ENCODE data around the gene SNORC. TPM values are rescaled to one million over a fixed set of nuclear protein-coding genes. Genes with fewer than 3 reads are reported as not detected.

Gene SNORC
- polyA plus RNA-seq, 1 donor, result 6.9 TPM

GRCh38 chr2:232882505-232883115 lies 12.5 kb downstream of the SNORC start:
- Histone ChIP-seq H3K4me3 (ENCODE audit: low read length) (no peak overlapping the region), H3K27me3 (ENCODE audit: control insufficient read depth, insufficient read depth, low read length) (no peaks in the 10 kb centered on the region), H3K27ac (ENCODE audit: low read length) (no peak overlapping the region), H3K4me1 (ENCODE audit: control insufficient read depth, insufficient read depth, low read length) (peaks cover 1% of the 10 kb centered on the region), H3K9me3 (ENCODE audit: control insufficient read depth, low read depth, low read length) (no peaks in the 10 kb centered on the region), H3K36me3 (ENCODE audit: control insufficient read depth, insufficient read depth, low read length) (peaks cover 3% of the 10 kb centered on the region)
- WGBS (ENCODE audit: insufficient coverage, low lambda C conversion rate), result no CpG with 5 or more reads among the region's 20 CpGs
- no peak for DNase-seq

- H3K4me3 ChIP-seq (ENCODE audit: low read length), result no peak overlapping the region
- peaks cover 3% of the 10 kb centered on the region for H3K36me3 ChIP-seq (ENCODE audit: control insufficient read depth, insufficient read depth, low read length)
- H3K27me3 ChIP-seq (ENCODE audit: control insufficient read depth, insufficient read depth, low read length), result no peaks in the 10 kb centered on the region
- no CpG with 5 or more reads among the region's 29 CpGs for WGBS (ENCODE audit: insufficient coverage, low lambda C conversion rate)
- no peaks in the 10 kb centered on the region for H3K9me3 ChIP-seq (ENCODE audit: control insufficient read depth, low read depth, low read length)
- no peak for DNase-seq
- no peaks in the 10 kb centered on the region for H3K4me1 ChIP-seq (ENCODE audit: control insufficient read depth, insufficient read depth, low read length)
- H3K27ac ChIP-seq (ENCODE audit: low read length), result no peak overlapping the region
Measured at GRCh38 chr2:232883116-232883721, 13.2 kb downstream of the SNORC start.

- H3K4me3 ChIP-seq (ENCODE audit: low read length), result no peak overlapping the region
- H3K27ac ChIP-seq (ENCODE audit: low read length), result no peak overlapping the region
- H3K27me3 ChIP-seq (ENCODE audit: control insufficient read depth, insufficient read depth, low read length), result no peaks in the 10 kb centered on the region
- WGBS (ENCODE audit: insufficient coverage, low lambda C conversion rate), result no CpG with 5 or more reads among the region's 11 CpGs
- H3K4me1 ChIP-seq (ENCODE audit: control insufficient read depth, insufficient read depth, low read length), result no peaks in the 10 kb centered on the region
- DNase-seq, result no peak
- no peaks in the 10 kb centered on the region for H3K9me3 ChIP-seq (ENCODE audit: control insufficient read depth, low read depth, low read length)
- H3K36me3 ChIP-seq (ENCODE audit: control insufficient read depth, insufficient read depth, low read length), result peaks cover 3% of the 10 kb centered on the region
Measured at GRCh38 chr2:232884001-232884421, 13.9 kb downstream of the SNORC start.

- DNase-seq, result no peak
- Histone ChIP-seq H3K27ac (ENCODE audit: low read length) (no peak overlapping the region), H3K36me3 (ENCODE audit: control insufficient read depth, insufficient read depth, low read length) (peaks cover 3% of the 10 kb centered on the region), H3K4me3 (ENCODE audit: low read length) (no peak overlapping the region), H3K4me1 (ENCODE audit: control insufficient read depth, insufficient read depth, low read length) (no peaks in the 10 kb centered on the region), H3K9me3 (ENCODE audit: control insufficient read depth, low read depth, low read length) (no peaks in the 10 kb centered on the region), H3K27me3 (ENCODE audit: control insufficient read depth, insufficient read depth, low read length) (no peaks in the 10 kb centered on the region)
- WGBS (ENCODE audit: insufficient coverage, low lambda C conversion rate), result no CpG with 5 or more reads among the region's 27 CpGs
Measured at GRCh38 chr2:232884549-232885263, 14.6 kb downstream of the SNORC start.

DNA sequence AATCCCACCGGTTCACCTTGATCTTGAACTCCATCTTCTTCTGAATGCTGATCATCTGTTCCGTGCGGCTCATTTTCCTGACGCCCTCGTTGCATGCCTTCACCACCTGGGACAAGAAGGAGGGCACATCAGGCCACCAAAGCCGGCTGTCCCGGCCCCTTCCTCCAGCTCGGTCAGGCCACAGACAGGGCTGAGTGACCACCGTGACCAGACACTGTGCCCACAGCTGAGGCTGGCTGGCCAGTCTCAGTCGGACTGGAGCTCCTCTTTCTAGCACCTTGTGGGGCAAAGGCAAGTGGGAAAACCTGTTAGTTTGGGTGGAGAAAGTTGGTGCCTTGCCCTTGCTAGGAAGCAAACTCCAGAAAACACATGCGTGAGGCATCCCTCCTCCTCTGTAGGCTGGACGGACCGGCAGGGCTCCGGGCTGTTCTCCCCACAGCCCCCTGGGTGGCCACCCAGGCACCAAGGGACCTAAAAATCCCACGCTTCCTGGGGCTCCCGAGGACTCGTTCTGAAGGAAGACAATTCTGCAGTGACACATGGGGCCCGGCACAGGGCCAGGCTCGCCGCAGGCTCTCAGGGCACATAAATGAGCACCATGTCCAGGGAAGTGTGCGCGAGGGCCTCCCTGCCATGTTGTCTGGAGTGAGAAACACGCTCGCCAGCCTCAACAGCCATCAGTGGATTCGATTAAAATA lies 15.3 kb downstream of the SNORC start:
- no peak for DNase-seq
- Histone ChIP-seq H3K4me1 (ENCODE audit: control insufficient read depth, insufficient read depth, low read length) (no peaks in the 10 kb centered on the region), H3K27ac (ENCODE audit: low read length) (no peak overlapping the region), H3K9me3 (ENCODE audit: control insufficient read depth, low read depth, low read length) (no peaks in the 10 kb centered on the region), H3K27me3 (ENCODE audit: control insufficient read depth, insufficient read depth, low read length) (no peaks in the 10 kb centered on the region), H3K36me3 (ENCODE audit: control insufficient read depth, insufficient read depth, low read length) (peaks cover 3% of the 10 kb centered on the region), H3K4me3 (ENCODE audit: low read length) (no peak overlapping the region)
- WGBS (ENCODE audit: insufficient coverage, low lambda C conversion rate), result no CpG with 5 or more reads among the region's 25 CpGs

GRCh38 chr2:232886176-232886575 lies 16.1 kb downstream of the SNORC start:
- no peak for DNase-seq
- 80% methylated on average over 2 of the region's 11 CpGs for whole genome bisulfite sequencing (ENCODE audit: insufficient coverage, low lambda C conversion rate)
- no peaks in the 10 kb centered on the region for H3K27me3 ChIP-seq (ENCODE audit: control insufficient read depth, insufficient read depth, low read length)
- H3K4me1 ChIP-seq (ENCODE audit: control insufficient read depth, insufficient read depth, low read length), result peaks cover 2% of the 10 kb centered on the region
- H3K9me3 ChIP-seq (ENCODE audit: control insufficient read depth, low read depth, low read length), result no peaks in the 10 kb centered on the region
- H3K36me3 ChIP-seq (ENCODE audit: control insufficient read depth, insufficient read depth, low read length), result peaks cover 3% of the 10 kb centered on the region
- H3K4me3 ChIP-seq (ENCODE audit: low read length), result no peak overlapping the region
- H3K27ac ChIP-seq (ENCODE audit: low read length), result no peak overlapping the region

DNA sequence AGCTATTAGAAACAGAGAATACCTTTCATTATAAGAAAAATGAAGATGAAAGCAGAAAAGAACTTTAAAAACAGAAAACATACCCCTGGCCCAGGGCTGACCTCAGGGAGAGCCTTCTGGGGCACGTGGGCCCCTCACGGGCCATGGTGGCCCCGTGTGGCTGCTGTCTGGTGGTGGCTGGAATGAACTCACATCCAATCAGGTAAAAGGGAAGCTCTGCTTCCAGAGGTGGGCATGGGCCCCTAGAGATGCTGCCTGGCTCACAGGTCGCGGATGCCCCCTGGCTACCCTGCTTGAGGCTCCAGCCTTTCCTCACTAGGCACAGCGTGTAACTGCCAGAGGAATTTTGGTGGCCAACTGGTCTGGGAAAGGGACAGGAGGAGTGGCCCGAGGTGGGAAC lies 16.6 kb downstream of the SNORC start:
- no CpG with 5 or more reads among the region's 7 CpGs for WGBS (ENCODE audit: insufficient coverage, low lambda C conversion rate)
- Histone ChIP-seq H3K27ac (ENCODE audit: low read length) (no peak overlapping the region), H3K36me3 (ENCODE audit: control insufficient read depth, insufficient read depth, low read length) (peaks cover 3% of the 10 kb centered on the region), H3K4me1 (ENCODE audit: control insufficient read depth, insufficient read depth, low read length) (peaks cover 2% of the 10 kb centered on the region), H3K4me3 (ENCODE audit: low read length) (no peak overlapping the region), H3K27me3 (ENCODE audit: control insufficient read depth, insufficient read depth, low read length) (no peaks in the 10 kb centered on the region), H3K9me3 (ENCODE audit: control insufficient read depth, low read depth, low read length) (no peaks in the 10 kb centered on the region)
- DNase-seq, result no peak

DNA sequence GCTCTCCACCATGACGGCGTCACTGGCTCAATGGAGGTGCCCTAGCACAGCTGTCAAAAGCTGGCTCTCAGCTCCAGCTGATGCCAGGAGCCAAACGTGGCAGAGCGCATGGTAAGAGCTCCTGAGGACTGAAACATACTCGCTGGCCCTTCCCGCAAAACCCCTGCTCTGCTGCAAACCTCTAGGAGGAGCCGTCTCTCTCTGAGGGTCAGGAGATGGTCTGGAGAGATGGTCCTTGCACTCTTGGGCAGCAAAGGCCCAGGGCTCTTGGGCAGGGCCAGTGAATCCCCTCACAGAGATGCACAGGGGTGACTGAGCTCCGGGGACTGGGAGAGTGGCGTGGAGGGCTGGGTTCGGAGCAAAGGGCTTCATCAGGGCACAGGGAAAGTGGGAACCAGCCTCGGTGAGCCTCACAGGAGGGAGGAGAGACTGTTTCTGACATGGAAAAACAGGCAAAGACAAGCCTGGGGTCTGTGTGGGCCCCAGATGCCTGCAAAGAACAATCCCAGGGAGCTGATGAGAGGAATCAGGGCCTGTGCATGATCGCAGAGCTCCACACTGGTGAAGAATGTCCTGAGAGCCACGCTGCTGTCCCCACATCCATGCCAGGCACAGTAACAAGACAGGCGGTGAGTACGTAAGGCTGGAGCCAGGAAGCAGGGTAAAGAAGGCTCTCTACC lies 17.2 kb downstream of the SNORC start:
- Histone ChIP-seq H3K36me3 (ENCODE audit: control insufficient read depth, insufficient read depth, low read length) (peaks cover 3% of the 10 kb centered on the region), H3K4me1 (ENCODE audit: control insufficient read depth, insufficient read depth, low read length) (peaks cover 2% of the 10 kb centered on the region), H3K27ac (ENCODE audit: low read length) (no peak overlapping the region), H3K27me3 (ENCODE audit: control insufficient read depth, insufficient read depth, low read length) (no peaks in the 10 kb centered on the region), H3K4me3 (ENCODE audit: low read length) (no peak overlapping the region), H3K9me3 (ENCODE audit: control insufficient read depth, low read depth, low read length) (no peaks in the 10 kb centered on the region)
- DNase-seq, result no peak
- no CpG with 5 or more reads among the region's 15 CpGs for WGBS (ENCODE audit: insufficient coverage, low lambda C conversion rate)

DNA sequence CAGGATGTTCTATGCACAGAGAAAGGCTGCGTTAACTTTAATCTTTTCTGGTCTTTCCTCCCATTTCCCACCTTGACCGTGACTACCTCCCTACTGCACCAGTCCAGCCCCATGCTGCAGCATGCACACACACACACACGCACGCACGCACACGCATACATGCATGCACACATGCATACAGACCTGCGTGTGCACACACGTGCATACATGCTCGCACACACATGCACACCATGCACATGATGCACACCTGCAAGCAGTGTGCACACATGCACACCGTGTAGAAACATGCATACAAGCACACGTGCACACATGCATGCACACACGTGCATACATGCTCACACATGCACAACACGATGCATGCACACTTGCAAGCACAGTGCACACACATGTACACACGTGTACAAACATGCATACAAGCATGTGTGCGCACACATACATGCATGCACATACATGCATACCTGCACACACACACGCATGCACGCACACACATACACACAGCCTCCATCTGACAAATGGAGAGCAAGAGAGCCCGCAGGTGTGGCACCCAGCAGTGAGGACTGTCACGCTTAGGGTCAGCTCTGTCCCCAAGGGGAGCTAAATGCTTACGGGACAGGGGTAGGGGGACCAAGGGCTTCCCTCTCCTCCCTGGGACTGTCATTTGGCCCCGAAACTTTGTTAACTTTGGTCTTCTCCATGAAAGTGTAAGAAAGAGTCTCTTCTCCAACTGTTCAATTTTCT lies 18.2 kb downstream of the SNORC start:
- no peaks in the 10 kb centered on the region for H3K9me3 ChIP-seq (ENCODE audit: control insufficient read depth, low read depth, low read length)
- peaks cover 2% of the 10 kb centered on the region for H3K4me1 ChIP-seq (ENCODE audit: control insufficient read depth, insufficient read depth, low read length)
- no peaks in the 10 kb centered on the region for H3K27me3 ChIP-seq (ENCODE audit: control insufficient read depth, insufficient read depth, low read length)
- DNase-seq, result no peak
- WGBS (ENCODE audit: insufficient coverage, low lambda C conversion rate), result 100% methylated on average over 1 of the region's 21 CpGs
- no peaks in the 10 kb centered on the region for H3K36me3 ChIP-seq (ENCODE audit: control insufficient read depth, insufficient read depth, low read length)
- H3K4me3 ChIP-seq (ENCODE audit: low read length), result no peak overlapping the region
- H3K27ac ChIP-seq (ENCODE audit: low read length), result no peak overlapping the region
